Lower lobe of right lung (tissue), 2 donors: ENCODE data around the gene NACAD. TPM values are rescaled to one million over a fixed set of nuclear protein-coding genes. Genes with fewer than 3 reads are reported as not detected.

Source experiments
- ATAC-seq, 2 donors: fragments of 200-7000 bp; cut with Tn5 transposase; one replicate each; pipeline ENCODE4 v1.9.1; 2020 to 2022; ENCODE audit warnings: mild to moderate bottlenecking in 2 of 2, moderate library complexity in 2 of 2
- DNase-seq: peaks from one replicate; pipeline ENCODE4 v3.0.0-alpha.2; 2020
- H3K27ac ChIP-seq: fragments of 200-600 bp; one replicate; pipeline ENCODE4 v1.8.0; 2022
- H3K27me3 ChIP-seq: fragments of 200-600 bp; one replicate; pipeline ENCODE4 v1.8.0; 2022; ENCODE audit warnings: low read depth
- H3K36me3 ChIP-seq: fragments of 200-600 bp; one replicate; pipeline ENCODE4 v1.8.0; 2022; ENCODE audit warnings: mild to moderate bottlenecking
- H3K4me1 ChIP-seq: fragments of 200-600 bp; one replicate; pipeline ENCODE4 v1.8.0; 2022
- H3K4me3 ChIP-seq: fragments of 200-600 bp; one replicate; pipeline ENCODE4 v1.8.0; 2022; ENCODE audit warnings: mild to moderate bottlenecking
- H3K9me3 ChIP-seq: fragments of 200-600 bp; one replicate; pipeline ENCODE4 v1.8.0; 2022
- CTCF ChIP-seq: fragments of 200-600 bp; IDR thresholded peaks from one replicate; pipeline ENCODE4 v1.8.0; 2022; ENCODE audit warnings: antibody characterized with exemption, mild to moderate bottlenecking
- intact Hi-C: fragments of 100-400 bp; cut with DNase I; formaldehyde crosslinking; loops from one replicate; pipeline ENCODE4 v1.11.0; 2022
- total RNA-seq: library from RNA; stranded (reverse); fragmentation: NEBNext Ultra II Directional; extraction: Animal tissue kit (Norgen Biotek cat#: 25700); gene quantifications from one replicate; pipeline ENCODE4 v1.2.1, GENCODE V29; 2021
- donor health status: DM: no; HTN: yes; CAD: no; lungs with severe emphysema.

The NACAD gene
- total RNA-seq, 1 donor from 2014 or later: 2.5 TPM

DNA sequence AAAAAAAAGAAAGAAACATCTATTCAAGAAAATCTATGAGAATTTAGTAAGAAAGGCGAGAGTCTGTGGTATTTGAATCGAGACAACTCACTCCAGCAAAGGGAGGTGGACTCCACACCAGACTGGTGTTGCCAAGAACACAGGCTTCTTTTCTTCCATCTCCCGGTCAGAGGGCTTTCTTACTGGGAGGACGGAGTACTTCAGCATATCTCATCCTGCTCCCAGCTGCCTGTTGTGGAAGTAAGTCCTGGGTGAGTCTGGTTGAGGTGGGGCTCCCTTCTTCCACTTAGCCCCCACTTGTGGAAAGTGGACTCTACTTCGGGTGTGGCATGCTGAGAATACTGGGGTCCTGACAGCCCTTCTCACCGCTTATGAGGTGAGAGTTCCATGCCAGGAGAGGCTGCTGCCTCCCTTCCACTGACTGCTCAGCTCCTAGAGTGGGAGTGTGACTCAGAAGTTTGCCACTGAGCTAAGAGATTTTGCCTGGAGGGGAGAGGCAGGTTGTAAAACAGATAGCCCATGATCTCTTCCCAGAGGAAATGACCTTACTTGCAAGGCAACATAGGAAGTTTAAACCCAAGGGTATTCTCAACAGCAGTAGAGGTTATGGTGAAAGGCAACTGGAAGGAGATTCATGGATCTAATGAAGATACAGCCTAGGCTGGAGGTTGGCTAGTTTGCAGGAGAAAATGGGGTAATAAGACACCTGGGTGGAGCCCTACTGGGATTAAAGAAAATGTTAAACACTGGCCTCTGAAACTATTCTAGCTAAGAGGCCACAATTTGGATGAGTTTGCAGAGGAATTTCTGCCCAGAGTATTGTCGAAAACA is 3.5 kb upstream of the NACAD start:
- Histone ChIP-seq H3K27me3 (peaks cover 11% of the 10 kb centered on the region), H3K4me3 (no peak overlapping the region), H3K36me3 (no peaks in the 10 kb centered on the region), H3K27ac (no peak overlapping the region), H3K4me1 (peaks cover 14% of the 10 kb centered on the region), H3K9me3 (no peaks in the 10 kb centered on the region)
- ATAC-seq: no peak
- intact Hi-C loops: no loop called here
- no peak for TF ChIP-seq CTCF
- no peak for DNase-seq

DNA sequence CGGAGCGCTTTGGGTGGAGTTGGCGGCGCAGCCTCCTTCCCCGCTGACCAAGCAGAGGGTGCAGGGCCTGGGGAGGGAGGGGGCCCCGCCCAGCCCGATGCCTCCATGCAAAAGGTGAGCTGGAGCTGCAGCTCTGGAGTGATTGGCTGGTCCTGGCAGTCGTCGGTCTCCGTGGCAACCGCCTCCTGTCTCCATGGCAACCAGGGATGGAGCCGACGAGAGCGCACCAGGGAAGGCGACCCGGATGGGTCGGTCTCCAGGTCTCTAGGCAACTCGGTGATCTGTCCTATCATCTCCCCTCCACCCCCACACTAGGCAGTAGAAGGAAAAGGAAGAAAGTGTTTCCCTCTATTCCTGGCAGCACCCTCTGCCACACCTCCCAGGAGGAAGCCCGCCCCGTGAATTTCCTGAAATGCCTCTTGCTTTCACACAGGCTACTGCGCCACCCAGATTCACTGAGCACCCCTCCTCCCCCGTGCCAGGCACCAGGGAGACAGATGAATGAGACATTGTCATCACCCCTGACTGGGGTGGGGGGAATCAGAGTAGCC is 647 bp upstream of the NACAD start:
- Histone ChIP-seq H3K4me1 (peaks cover 14% of the 10 kb centered on the region), H3K27me3 (peaks cover 11% of the 10 kb centered on the region), H3K36me3 (no peaks in the 10 kb centered on the region), H3K27ac (peak overlapping the region; percentile 41), H3K9me3 (no peaks in the 10 kb centered on the region), H3K4me3 (peak overlapping the region; percentile 60)
- TF ChIP-seq CTCF: no peak
- DNase-seq (no peak), ATAC-seq (peak; percentile 54 to 73)
- intact Hi-C loops: no loop called here

DNA sequence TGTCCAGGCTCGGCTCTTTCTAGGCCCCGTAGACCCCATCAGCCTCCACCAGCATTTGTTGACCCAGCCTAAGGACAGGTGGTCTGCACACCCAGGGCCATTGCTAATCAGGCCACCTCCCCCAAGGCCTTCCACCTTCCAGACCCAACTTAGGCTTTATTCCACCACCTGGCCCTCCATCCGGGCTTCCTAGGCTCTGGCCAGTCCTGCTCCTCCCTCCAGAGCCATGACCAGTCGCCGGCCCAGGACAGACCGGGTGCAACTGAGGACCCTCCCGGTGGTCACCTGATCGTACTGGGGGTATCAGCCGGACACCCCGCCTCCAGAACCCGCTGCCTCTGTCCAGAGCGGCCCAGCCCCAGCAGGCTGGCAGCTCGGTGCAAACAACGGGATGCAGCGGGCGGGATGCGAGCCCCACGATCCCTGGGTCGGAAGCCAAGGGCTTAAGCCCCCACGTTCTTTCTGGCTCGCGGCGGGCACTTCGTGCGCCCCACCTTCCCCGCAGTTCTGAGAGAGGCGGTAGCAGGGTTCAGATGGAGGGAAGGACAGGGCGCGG is 545 bp downstream of the NACAD start:
- peak overlapping the region; percentile 41 for H3K27ac ChIP-seq
- DNase-seq: no peak
- peak overlapping the region; percentile 60 for H3K4me3 ChIP-seq
- TF ChIP-seq CTCF: no peak
- peaks cover 11% of the 10 kb centered on the region for H3K27me3 ChIP-seq
- no peaks in the 10 kb centered on the region for H3K36me3 ChIP-seq
- intact Hi-C loops: no loop called here
- no peaks in the 10 kb centered on the region for H3K9me3 ChIP-seq
- ATAC-seq: peak; percentile 1 to 9
- H3K4me1 ChIP-seq: peaks cover 14% of the 10 kb centered on the region

- DNase-seq: no peak
- peaks cover 11% of the 10 kb centered on the region for H3K27me3 ChIP-seq
- H3K9me3 ChIP-seq: no peaks in the 10 kb centered on the region
- peaks cover 14% of the 10 kb centered on the region for H3K4me1 ChIP-seq
- ATAC-seq: peak in 1 of 2 donors; percentile 6
- H3K27ac ChIP-seq: no peak overlapping the region
- intact Hi-C loops: no loop called here
- H3K36me3 ChIP-seq: no peaks in the 10 kb centered on the region
- peak overlapping the region; percentile 60 for H3K4me3 ChIP-seq
- no peak for TF ChIP-seq CTCF
These were observed 1.2 kb downstream of the NACAD start for GRCh38 chr7:45087301-45088145.

DNA sequence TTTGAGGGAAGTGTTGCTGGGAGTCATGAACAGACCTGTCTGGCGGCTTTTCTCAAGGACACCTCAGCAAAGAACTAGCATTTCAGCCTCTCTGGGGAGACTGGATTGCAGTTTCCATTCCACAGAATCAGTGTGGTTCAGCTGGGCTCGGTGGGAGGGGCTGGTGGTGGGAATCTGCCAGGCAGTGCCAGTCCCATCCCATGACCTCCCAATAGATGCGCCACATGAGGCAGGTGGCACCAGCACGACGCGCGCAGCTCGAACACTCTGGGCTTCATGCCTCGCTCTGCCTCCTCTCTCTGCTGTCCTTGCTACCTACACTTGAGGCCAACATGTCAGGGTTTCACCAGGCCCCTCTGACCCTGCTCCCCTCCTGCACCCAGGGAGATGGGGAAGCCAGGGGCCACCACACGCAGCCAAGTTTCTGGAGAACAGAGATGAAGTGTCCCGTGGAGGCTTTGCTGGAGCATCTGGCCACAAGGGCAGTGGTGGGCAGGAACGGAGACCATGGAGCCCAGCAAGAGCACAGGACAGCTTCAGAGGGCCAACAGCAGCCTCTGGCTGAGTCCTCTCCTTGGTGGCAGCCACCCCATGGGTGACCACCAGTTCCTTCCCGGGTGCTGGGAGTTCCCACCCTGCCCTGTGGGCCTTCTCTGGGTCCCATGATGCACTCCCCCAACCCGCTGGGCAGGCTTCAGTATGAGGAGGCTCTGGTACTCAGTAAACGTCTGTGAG is 2.3 kb downstream of the NACAD start:
- Histone ChIP-seq H3K4me1 (peaks cover 14% of the 10 kb centered on the region), H3K36me3 (no peaks in the 10 kb centered on the region), H3K9me3 (no peaks in the 10 kb centered on the region), H3K4me3 (no peak overlapping the region), H3K27ac (no peak overlapping the region), H3K27me3 (peaks cover 11% of the 10 kb centered on the region)
- TF ChIP-seq CTCF: no peak
- intact Hi-C loops: no loop called here
- ATAC-seq: no peak
- DNase-seq: no peak
